SK-N-SH (cell line): ENCODE data around the gene FRYL. TPM values are rescaled to one million over a fixed set of nuclear protein-coding genes. Genes with fewer than 3 reads are reported as not detected.
"Not testable (repeated sequence)": the region's sequence is repeated elsewhere in the genome, so short reads cannot be mapped to it uniquely, and the experiment has no call there.

Experiments used
- CTCF ChIA-PET: fragments of 300-600, 350-600 bp; formaldehyde crosslinking; extraction: SDS; loops from one replicate; lab custom pipeline; 2021; lab: Yijun Ruan, JAX
- POLR2A ChIA-PET: fragments of 350-600 bp; sonication (Branson Sonifier 250); formaldehyde crosslinking; extraction: SDS; loops from one replicate; lab custom pipeline; 2020; ENCODE audit warnings: antibody characterized with exemption, inconsistent platforms; lab: Yijun Ruan, JAX
- DNase-seq: peaks from one replicate; pipeline ENCODE4 v3.0.0; 2012
- H2AFZ ChIP-seq: fragments of 200-600 bp; sonication (generic); 2 replicates; pipeline ENCODE4 v1.8.1; 2016; ENCODE audit warnings: antibody characterized with exemption, mild to moderate bottlenecking, low read depth
- H3F3A ChIP-seq: fragments of 200-600 bp; sonication (generic); replicated peaks from 2 replicates; pipeline ENCODE3; 2016; ENCODE audit warnings: antibody characterized with exemption, mild to moderate bottlenecking; ENCODE audit not compliant: insufficient read depth
- H3K27ac ChIP-seq, 2 experiments: fragments of 200-500 bp in 1 of 2; fragments of 200-600 bp in 1 of 2; sonication (Bioruptor generic) in 1 of 2; sonication (generic), shearing (Covaris generic) in 1 of 2; 2 replicates each; pipeline versions ENCODE4 v1.5.1 to v1.6.1; 2014 to 2016; ENCODE audit warnings: low read depth in 2 of 2, inconsistent platforms in 1 of 2, low read length in 1 of 2, mild to moderate bottlenecking in 1 of 2, mixed read lengths in 1 of 2
- H3K27me3 ChIP-seq: fragments of 200-600 bp; sonication (generic), shearing (Covaris generic); 2 replicates; pipeline ENCODE4 v1.6.1; 2016; ENCODE audit warnings: mixed run types; ENCODE audit not compliant: insufficient read depth
- H3K36me3 ChIP-seq, 2 experiments: fragments of 200-500 bp in 1 of 2; fragments of 200-600 bp in 1 of 2; sonication (Bioruptor generic) in 1 of 2; sonication (generic) in 1 of 2; replicated peaks in 1 of 2; 2 replicates each; pipeline versions ENCODE3 to v1.5.1; 2014 to 2016; ENCODE audit warnings: low read length in 1 of 2, mild to moderate bottlenecking in 1 of 2; ENCODE audit not compliant: insufficient read depth in 2 of 2, control insufficient read depth in 1 of 2
- H3K4me1 ChIP-seq, 2 experiments: fragments of 200-500 bp in 1 of 2; fragments of 200-600 bp in 1 of 2; sonication (Bioruptor generic) in 1 of 2; sonication (generic), shearing (Covaris generic) in 1 of 2; 2 replicates each; pipeline versions ENCODE4 v1.5.1 to v1.6.1; 2014 to 2016; ENCODE audit warnings: low read depth in 1 of 2, low read length in 1 of 2, mixed run types in 1 of 2; ENCODE audit not compliant: insufficient read depth in 2 of 2, control insufficient read depth in 1 of 2
- H3K4me2 ChIP-seq: fragments of 200-600 bp; sonication (generic), shearing (Covaris generic); 2 replicates; pipeline ENCODE4 v1.6.1; 2017; ENCODE audit warnings: mixed run types
- H3K4me3 ChIP-seq, 2 experiments: fragments of 200-500 bp in 1 of 2; fragments of 200-600 bp in 1 of 2; sonication (Bioruptor generic) in 1 of 2; sonication (generic), shearing (Covaris generic) in 1 of 2; 2 replicates each; pipeline versions ENCODE4 v1.5.1 to v1.8.1; 2014 to 2016; ENCODE audit warnings: low read depth in 2 of 2, inconsistent platforms in 1 of 2, low read length in 1 of 2, mild to moderate bottlenecking in 1 of 2, mixed read lengths in 1 of 2, moderate library complexity in 1 of 2
- H3K79me2 ChIP-seq: fragments of 200-600 bp; sonication (generic); 2 replicates; pipeline ENCODE4 v1.8.1; 2017; ENCODE audit warnings: mild to moderate bottlenecking; ENCODE audit not compliant: insufficient read depth
- H3K9ac ChIP-seq: fragments of 200-600 bp; sonication (generic); 2 replicates; pipeline ENCODE4 v1.6.1; 2017; ENCODE audit warnings: mixed run types
- H3K9me2 ChIP-seq: fragments of 200-600 bp; sonication (generic); 2 replicates; pipeline ENCODE4 v1.6.1; 2017; ENCODE audit warnings: mixed run types
- H3K9me3 ChIP-seq: fragments of 200-600 bp; sonication (generic); 2 replicates; pipeline ENCODE4 v1.6.1; 2017; ENCODE audit warnings: mixed run types, mild to moderate bottlenecking, moderate library complexity
- H4K20me1 ChIP-seq: fragments of 200-600 bp; sonication (generic); 2 replicates; pipeline ENCODE4 v1.6.1; 2017; ENCODE audit warnings: mild to moderate bottlenecking, mixed run types; ENCODE audit not compliant: insufficient read depth
- CHD2 ChIP-seq: fragments of 150-350 bp; IDR thresholded peaks from 2 replicates; pipeline ENCODE4 v1.6.1; 2018; ENCODE audit warnings: low read length; ENCODE audit not compliant: partially characterized antibody
- FOXJ3 ChIP-seq: sonication (generic); formaldehyde crosslinking; IDR thresholded peaks from 2 replicates; pipeline ENCODE4 v1.5.1; 2020; ENCODE audit warnings: mild to moderate bottlenecking, missing genetic modification reagents
- GABPA ChIP-seq: IDR thresholded peaks from 2 replicates; pipeline ENCODE4 v1.4.0; 2012; ENCODE audit warnings: low read depth, mild to moderate bottlenecking
- GATA2 ChIP-seq: sonication (generic); formaldehyde crosslinking; IDR thresholded peaks from 2 replicates; pipeline ENCODE4 v1.5.0; 2020; ENCODE audit warnings: mild to moderate bottlenecking, missing genetic modification reagents
- JUND ChIP-seq: IDR thresholded peaks from 2 replicates; pipeline ENCODE4 v1.4.0; 2012
- NFIC ChIP-seq: IDR thresholded peaks from 2 replicates; pipeline ENCODE4 v1.4.0; 2012; ENCODE audit warnings: borderline replicate concordance
- POLR2AphosphoS5 ChIP-seq: IDR thresholded peaks from 2 replicates; pipeline ENCODE4 v1.6.1; 2012; ENCODE audit warnings: low read depth, low read length
- RAD21 ChIP-seq: IDR thresholded peaks from 2 replicates; pipeline ENCODE4 v1.6.1; 2012; ENCODE audit warnings: mild to moderate bottlenecking, low read length
- RCOR1 ChIP-seq: fragments of 150-350 bp; IDR thresholded peaks from 2 replicates; pipeline ENCODE4 v1.6.1; 2017; ENCODE audit warnings: antibody characterized with exemption, low read length
- RFX5 ChIP-seq: IDR thresholded peaks from 2 replicates; pipeline ENCODE4 v1.6.1; 2012; ENCODE audit warnings: mild to moderate bottlenecking, improper control_type of control experiment, low read length
- SMC3 ChIP-seq: IDR thresholded peaks from 2 replicates; pipeline ENCODE4 v1.6.1; 2012; ENCODE audit warnings: low read depth, low read length, improper control_type of control experiment
- USF1 ChIP-seq: IDR thresholded peaks from 2 replicates; pipeline ENCODE4 v1.4.0; 2012; ENCODE audit warnings: low read depth, borderline replicate concordance
- YY1 ChIP-seq: IDR thresholded peaks from 2 replicates; pipeline ENCODE4 v1.4.0; 2012; ENCODE audit warnings: low read depth, mild to moderate bottlenecking
- WGBS: methylation state at CpG from one replicate; pipeline ENCODE4 v1.1.6; 2017; ENCODE audit warnings: low lambda C conversion rate; 5-methylcytosine and 5-hydroxymethylcytosine counted together
- polyA plus RNA-seq, 3 experiments: library from polyadenylated mRNA; depleted of rRNA; stranded (reverse); fragments of >200 nt; gene quantifications; 2 replicates each; pipeline ENCODE4 v1.2.3, GENCODE V29; 2012
- TF ChIP-seq, protein P1 (sequence below): IDR thresholded peaks from 2 replicates; pipeline ENCODE4 v1.4.0; 2012; ENCODE audit warnings: low read depth
- TF ChIP-seq, protein P2 (sequence below): fragments of 200-600 bp; sonication (generic); IDR thresholded peaks from 2 replicates; pipeline ENCODE4 v1.6.1; 2017; ENCODE audit warnings: antibody characterized with exemption, mild to moderate bottlenecking, moderate library complexity

The FRYL gene
- polyA plus RNA-seq, 1 of the 3 experiments (the other 2 are of a cell fraction): 8.2 TPM

DNA sequence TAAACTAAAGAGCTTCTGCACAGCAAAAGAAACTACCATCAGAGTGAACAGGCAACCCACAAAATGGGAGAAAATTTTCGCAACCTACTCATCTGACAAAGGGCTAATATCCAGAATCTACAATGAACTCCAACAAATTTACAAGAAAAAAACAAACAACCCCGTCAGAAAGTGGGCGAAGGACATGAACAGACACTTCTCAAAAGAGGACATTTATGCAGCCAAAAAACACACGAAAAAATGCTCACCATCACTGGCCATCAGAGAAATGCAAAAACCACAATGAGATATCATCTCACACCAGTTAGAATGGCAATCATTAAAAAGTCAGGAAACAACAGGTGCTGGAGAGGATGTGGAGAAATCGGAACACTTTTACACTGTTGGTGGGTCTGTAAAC is 63.8 kb downstream of the FRYL start:
- H3K27ac ChIP-seq, H3K9ac ChIP-seq, H3K9me2 ChIP-seq, H3K27me3 ChIP-seq, H3K4me2 ChIP-seq, H2AFZ ChIP-seq, H4K20me1 ChIP-seq, CTCF ChIA-PET, H3K9me3 ChIP-seq, H3K36me3 ChIP-seq, H3K4me1 ChIP-seq, POLR2A ChIA-PET, DNase-seq, H3K4me3 ChIP-seq, H3F3A ChIP-seq: not testable (repeated sequence)
- WGBS: 87% methylated on average over 5 of the region's 5 CpGs
- peaks cover 73% of the 10 kb centered on the region for H3K79me2 ChIP-seq

- Histone ChIP-seq H3K9me2 (no peaks in the 10 kb centered on the region), H2AFZ (no peak overlapping the region), H3K4me2 (no peak overlapping the region), H4K20me1 (no peaks in the 10 kb centered on the region), H3F3A (peaks cover 10% of the 10 kb centered on the region), H3K36me3 (peaks cover 5 to 11% of the 10 kb centered on the region in 2 experiments), H3K79me2 (peaks cover 55% of the 10 kb centered on the region), H3K9me3 (no peaks in the 10 kb centered on the region), H3K9ac (no peak overlapping the region), H3K4me1 (no peaks in the 10 kb centered on the region), H3K4me3 (no peak overlapping the region), H3K27ac (no peak overlapping the region), H3K27me3 (no peaks in the 10 kb centered on the region)
- DNase-seq: no peak
- 85% methylated on average over 8 of the region's 8 CpGs for WGBS
- TF ChIP-seq RAD21 (no peak), RCOR1 (no peak), SMC3 (no peak), POLR2AphosphoS5 (no peak), USF1 (no peak), RFX5 (no peak), GATA2 (CRISPR knock-in tag) (no peak), YY1 (no peak), NFIC (no peak), JUND (no peak), CHD2 (no peak), GABPA (no peak), FOXJ3 (no peak)
- TF ChIP-seq, protein P1, sequence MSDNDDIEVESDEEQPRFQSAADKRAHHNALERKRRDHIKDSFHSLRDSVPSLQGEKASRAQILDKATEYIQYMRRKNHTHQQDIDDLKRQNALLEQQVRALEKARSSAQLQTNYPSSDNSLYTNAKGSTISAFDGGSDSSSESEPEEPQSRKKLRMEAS: no peak
- TF ChIP-seq, protein P2, sequence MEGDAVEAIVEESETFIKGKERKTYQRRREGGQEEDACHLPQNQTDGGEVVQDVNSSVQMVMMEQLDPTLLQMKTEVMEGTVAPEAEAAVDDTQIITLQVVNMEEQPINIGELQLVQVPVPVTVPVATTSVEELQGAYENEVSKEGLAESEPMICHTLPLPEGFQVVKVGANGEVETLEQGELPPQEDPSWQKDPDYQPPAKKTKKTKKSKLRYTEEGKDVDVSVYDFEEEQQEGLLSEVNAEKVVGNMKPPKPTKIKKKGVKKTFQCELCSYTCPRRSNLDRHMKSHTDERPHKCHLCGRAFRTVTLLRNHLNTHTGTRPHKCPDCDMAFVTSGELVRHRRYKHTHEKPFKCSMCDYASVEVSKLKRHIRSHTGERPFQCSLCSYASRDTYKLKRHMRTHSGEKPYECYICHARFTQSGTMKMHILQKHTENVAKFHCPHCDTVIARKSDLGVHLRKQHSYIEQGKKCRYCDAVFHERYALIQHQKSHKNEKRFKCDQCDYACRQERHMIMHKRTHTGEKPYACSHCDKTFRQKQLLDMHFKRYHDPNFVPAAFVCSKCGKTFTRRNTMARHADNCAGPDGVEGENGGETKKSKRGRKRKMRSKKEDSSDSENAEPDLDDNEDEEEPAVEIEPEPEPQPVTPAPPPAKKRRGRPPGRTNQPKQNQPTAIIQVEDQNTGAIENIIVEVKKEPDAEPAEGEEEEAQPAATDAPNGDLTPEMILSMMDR: no peak
- CTCF ChIA-PET: no interaction called here
- POLR2A ChIA-PET: no interaction called here
These were observed 69.5 kb downstream of the FRYL start for GRCh38 chr4:48710446-48711209.
